IPS-18a (cell line): ENCODE data around the gene C1QTNF9.
"Not testable (repeated sequence)": the region's sequence is repeated elsewhere in the genome, so short reads cannot be mapped to it uniquely, and the experiment has no call there.

Source experiments
- H3K27ac ChIP-seq: one replicate; pipeline ENCODE4 v1.5.1; 2013; ENCODE audit warnings: low read length
- H3K27me3 ChIP-seq: one replicate; pipeline ENCODE4 v1.6.1; 2013; ENCODE audit warnings: mild to moderate bottlenecking, low read length; ENCODE audit not compliant: control insufficient read depth, insufficient read depth
- H3K36me3 ChIP-seq: one replicate; pipeline ENCODE4 v1.6.1; 2013; ENCODE audit warnings: low read depth, low read length; ENCODE audit not compliant: control insufficient read depth
- H3K4me1 ChIP-seq: one replicate; pipeline ENCODE4 v1.6.1; 2013; ENCODE audit warnings: low read depth, low read length; ENCODE audit not compliant: control insufficient read depth
- H3K4me3 ChIP-seq: one replicate; pipeline ENCODE4 v1.5.1; 2013; ENCODE audit warnings: low read length
- H3K9ac ChIP-seq: one replicate; pipeline ENCODE4 v1.6.1; 2013; ENCODE audit warnings: mild to moderate bottlenecking, low read length, moderate library complexity
- H3K9me3 ChIP-seq: one replicate; pipeline ENCODE4 v1.6.1; 2013; ENCODE audit warnings: low read depth, low read length; ENCODE audit not compliant: control insufficient read depth

C1QTNF9 gene

GRCh38 chr13:24371273-24371672, 61.9 kb downstream of the C1QTNF9 start:
- not testable (repeated sequence) for H3K9me3 ChIP-seq, H3K27ac ChIP-seq, H3K27me3 ChIP-seq

More at GRCh38 chr13:24371273-24371672, 61.9 kb downstream of the C1QTNF9 start:
- H3K9ac ChIP-seq, H3K4me3 ChIP-seq, H3K36me3 ChIP-seq, H3K4me1 ChIP-seq: not testable (repeated sequence)
